Endothelial cell (in vitro differentiated cells): ENCODE measurements around the gene JUN. TPM values are rescaled to one million over a fixed set of nuclear protein-coding genes. Genes with fewer than 3 reads are reported as not detected.

Experiments used
- DNase-seq: peaks from one replicate; pipeline ENCODE4 v3.0.0; 2021; ENCODE audit warnings: low spot score
- H3K27ac Mint-ChIP-seq: one replicate; pipeline ENCODE4 v1.8.0; 2021; ENCODE audit warnings: mixed read lengths, inconsistent platforms; ENCODE audit not compliant: unreplicated experiment
- H3K27me3 Mint-ChIP-seq: one replicate; pipeline ENCODE4 v1.8.0; 2021; ENCODE audit warnings: mild to moderate bottlenecking, moderate library complexity, mixed read lengths, inconsistent platforms; ENCODE audit not compliant: unreplicated experiment
- H3K36me3 Mint-ChIP-seq: one replicate; pipeline ENCODE4 v1.8.0; 2021; ENCODE audit warnings: mild to moderate bottlenecking, low read depth, mixed read lengths, inconsistent platforms; ENCODE audit not compliant: unreplicated experiment
- H3K4me1 Mint-ChIP-seq: one replicate; pipeline ENCODE4 v1.8.0; 2021; ENCODE audit warnings: mild to moderate bottlenecking, mixed read lengths, inconsistent platforms; ENCODE audit not compliant: unreplicated experiment
- H3K4me3 Mint-ChIP-seq: one replicate; pipeline ENCODE4 v1.8.0; 2021; ENCODE audit warnings: mild to moderate bottlenecking, mixed read lengths, inconsistent platforms; ENCODE audit not compliant: unreplicated experiment
- H3K9me3 Mint-ChIP-seq: one replicate; pipeline ENCODE4 v1.8.0; 2021; ENCODE audit warnings: mixed read lengths, inconsistent platforms; ENCODE audit not compliant: unreplicated experiment
- CTCF ChIP-seq: fragments of 200-600 bp; sonication (generic); IDR thresholded peaks from one replicate; pipeline ENCODE4 v1.5.0; 2021; ENCODE audit warnings: antibody characterized with exemption; ENCODE audit not compliant: unreplicated experiment
- total RNA-seq: library from RNA; stranded (reverse); fragmentation: NEBNext Ultra II Directional; extraction: Animal tissue kit (Norgen Biotek cat#: 25700); gene quantifications from one replicate; pipeline ENCODE4 v1.2.1, GENCODE V29; 2021; ENCODE audit not compliant: unreplicated experiment

Gene JUN
- total RNA-seq, 1 donor from 2014 or later = 56.3 TPM

GRCh38 chr1:58789996-58790660 lies 6.3 kb upstream of the JUN start:
- H3K9me3 Mint-ChIP-seq = peaks cover 5% of the 10 kb centered on the region
- DNase-seq = no peak
- TF ChIP-seq CTCF = no peak
- H3K4me1 Mint-ChIP-seq = peaks cover 13% of the 10 kb centered on the region
- H3K36me3 Mint-ChIP-seq = peaks cover 7% of the 10 kb centered on the region
- peaks cover 3% of the 10 kb centered on the region for H3K27me3 Mint-ChIP-seq
- H3K4me3 Mint-ChIP-seq = no peak overlapping the region
- H3K27ac Mint-ChIP-seq = no peak overlapping the region

- DNase-seq = no peak
- Mint-ChIP-seq H3K36me3 (peaks cover 7% of the 10 kb centered on the region), H3K9me3 (peaks cover 5% of the 10 kb centered on the region), H3K27ac (no peak overlapping the region), H3K4me3 (no peak overlapping the region), H3K27me3 (peaks cover 3% of the 10 kb centered on the region), H3K4me1 (peaks cover 13% of the 10 kb centered on the region)
- no peak for TF ChIP-seq CTCF
Measured at GRCh38 chr1:58789322-58789856, 5.5 kb upstream of the JUN start.

- Mint-ChIP-seq H3K27ac (no peak overlapping the region), H3K4me1 (peaks cover 12% of the 10 kb centered on the region), H3K27me3 (peaks cover 8% of the 10 kb centered on the region), H3K9me3 (peaks cover 5% of the 10 kb centered on the region), H3K4me3 (no peak overlapping the region), H3K36me3 (peaks cover 11% of the 10 kb centered on the region)
- no peak for TF ChIP-seq CTCF
- DNase-seq = no peak
Measured at GRCh38 chr1:58788259-58788658, 4.4 kb upstream of the JUN start.

GRCh38 chr1:58786927-58787245 lies 3.0 kb upstream of the JUN start:
- no peak for TF ChIP-seq CTCF
- Mint-ChIP-seq H3K9me3 (peaks cover 5% of the 10 kb centered on the region), H3K27me3 (peaks cover 15% of the 10 kb centered on the region), H3K4me3 (no peak overlapping the region), H3K36me3 (peaks cover 20% of the 10 kb centered on the region), H3K4me1 (peaks cover 21% of the 10 kb centered on the region), H3K27ac (no peak overlapping the region)
- DNase-seq = no peak

- H3K36me3 Mint-ChIP-seq = peaks cover 23% of the 10 kb centered on the region
- no peak overlapping the region for H3K4me3 Mint-ChIP-seq
- H3K9me3 Mint-ChIP-seq = peaks cover 5% of the 10 kb centered on the region
- H3K27ac Mint-ChIP-seq = no peak overlapping the region
- peaks cover 23% of the 10 kb centered on the region for H3K4me1 Mint-ChIP-seq
- no peak for TF ChIP-seq CTCF
- no peak for DNase-seq
- H3K27me3 Mint-ChIP-seq = peaks cover 17% of the 10 kb centered on the region
Measured at GRCh38 chr1:58786184-58786926, 2.5 kb upstream of the JUN start.
